Loucy (cell line): ENCODE results near the gene COX6A1.

Experiments
- H2AFZ ChIP-seq: fragments of 200-600 bp; sonication (generic); 2 replicates; pipeline ENCODE4 v1.6.0; 2016; ENCODE audit warnings: antibody characterized with exemption, mild to moderate bottlenecking, low read length, moderate library complexity
- H3F3A ChIP-seq: fragments of 200-600 bp; 2 replicates; pipeline ENCODE4 v1.6.0; 2016; ENCODE audit warnings: antibody characterized with exemption, low read depth, mild to moderate bottlenecking
- H3K27me3 ChIP-seq: fragments of 200-600 bp; sonication (generic); 2 replicates; pipeline ENCODE4 v1.6.1; 2014; ENCODE audit warnings: low read length, mild to moderate bottlenecking; ENCODE audit not compliant: insufficient read depth, poor library complexity, severe bottlenecking
- H3K36me3 ChIP-seq: fragments of 200-600 bp; sonication (generic); 2 replicates; pipeline ENCODE4 v1.6.1; 2016; ENCODE audit warnings: low read length; ENCODE audit not compliant: insufficient read depth
- H3K4me1 ChIP-seq: fragments of 200-600 bp; sonication (generic); 2 replicates; pipeline ENCODE4 v1.5.1; 2014; ENCODE audit warnings: low read length, mild to moderate bottlenecking; ENCODE audit not compliant: insufficient read depth, poor library complexity, severe bottlenecking
- H3K4me2 ChIP-seq: fragments of 200-600 bp; sonication (generic); 2 replicates; pipeline ENCODE4 v1.6.0; 2014; ENCODE audit warnings: antibody characterized with exemption, low read length, low read depth, mild to moderate bottlenecking; ENCODE audit not compliant: poor library complexity, severe bottlenecking
- H3K4me3 ChIP-seq: fragments of 200-600 bp; sonication (generic); 2 replicates; pipeline ENCODE4 v1.5.1; 2014; ENCODE audit warnings: low read length, mild to moderate bottlenecking, mixed read lengths; ENCODE audit not compliant: poor library complexity, severe bottlenecking
- H3K79me2 ChIP-seq: fragments of 200-600 bp; sonication (generic); 2 replicates; pipeline ENCODE4 v1.6.1; 2014; ENCODE audit warnings: low read length; ENCODE audit not compliant: insufficient read depth
- H3K9ac ChIP-seq: fragments of 200-600 bp; sonication (generic); 2 replicates; pipeline ENCODE4 v1.6.0; 2014; ENCODE audit warnings: mild to moderate bottlenecking, low read depth, low read length, moderate library complexity; ENCODE audit not compliant: poor library complexity, severe bottlenecking
- H3K9me2 ChIP-seq: fragments of 200-600 bp; sonication (generic); replicated peaks from 2 replicates; pipeline ENCODE4 v1.6.1; 2016; ENCODE audit warnings: low read depth, low read length, mixed read lengths
- H3K9me3 ChIP-seq: fragments of 200-600 bp; sonication (generic); 2 replicates; pipeline ENCODE4 v1.6.1; 2014; ENCODE audit warnings: mild to moderate bottlenecking, antibody characterized with exemption, low read length, low read depth; ENCODE audit not compliant: insufficient read depth
- H4K20me1 ChIP-seq: fragments of 200-600 bp; sonication (generic); 2 replicates; pipeline ENCODE4 v1.6.0; 2014; ENCODE audit warnings: antibody characterized with exemption, low read length, mild to moderate bottlenecking; ENCODE audit not compliant: insufficient read depth, poor library complexity, severe bottlenecking
- EZH2phosphoT487 ChIP-seq: fragments of 200-600 bp; IDR thresholded peaks from 2 replicates; pipeline ENCODE4 v1.6.1; 2018; ENCODE audit warnings: antibody characterized with exemption, mild to moderate bottlenecking, moderate library complexity, borderline replicate concordance
- TF ChIP-seq, protein P1 (sequence below): fragments of 200-600 bp; sonication (generic); conservative IDR thresholded peaks from 2 replicates; pipeline ENCODE4 v1.5.1; 2014; ENCODE audit warnings: mild to moderate bottlenecking, antibody characterized with exemption, low read length

Gene COX6A1

DNA sequence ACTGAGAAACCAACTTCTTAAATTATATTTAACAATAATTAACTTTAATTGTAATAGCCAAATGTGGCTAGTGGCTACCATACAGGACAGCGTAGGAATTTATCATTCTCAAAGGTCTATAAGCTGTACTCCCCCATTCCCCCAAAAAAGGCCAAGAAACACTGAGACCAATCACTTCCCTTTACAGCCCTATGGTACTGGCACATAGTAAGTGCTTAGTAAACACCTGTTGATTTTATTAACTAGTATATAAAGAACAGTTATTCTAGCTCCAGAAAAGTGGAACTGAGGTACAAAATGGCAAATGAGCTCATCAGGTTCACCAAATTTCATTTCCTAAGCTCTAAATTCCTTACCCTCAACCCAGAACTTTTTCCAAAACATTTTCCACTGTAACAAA, 37.7 kb downstream of the COX6A1 start:
- Histone ChIP-seq H3K9me2 (no peaks in the 10 kb centered on the region), H3K4me2 (no peak overlapping the region), H3K4me3 (no peak overlapping the region), H3K9me3 (no peaks in the 10 kb centered on the region), H3K36me3 (no peaks in the 10 kb centered on the region), H4K20me1 (peaks cover 4% of the 10 kb centered on the region), H3K9ac (peak overlapping the region; percentile 14), H3K79me2 (peaks cover 19% of the 10 kb centered on the region), H2AFZ (peak overlapping the region; percentile 0; the same call in 1 of the 2 replicates), H3F3A (no peaks in the 10 kb centered on the region; the same call in 1 of the 2 replicates), H3K27me3 (no peaks in the 10 kb centered on the region), H3K4me1 (peaks cover 51% of the 10 kb centered on the region)
- no peak for TF ChIP-seq EZH2phosphoT487
- TF ChIP-seq, protein P1, sequence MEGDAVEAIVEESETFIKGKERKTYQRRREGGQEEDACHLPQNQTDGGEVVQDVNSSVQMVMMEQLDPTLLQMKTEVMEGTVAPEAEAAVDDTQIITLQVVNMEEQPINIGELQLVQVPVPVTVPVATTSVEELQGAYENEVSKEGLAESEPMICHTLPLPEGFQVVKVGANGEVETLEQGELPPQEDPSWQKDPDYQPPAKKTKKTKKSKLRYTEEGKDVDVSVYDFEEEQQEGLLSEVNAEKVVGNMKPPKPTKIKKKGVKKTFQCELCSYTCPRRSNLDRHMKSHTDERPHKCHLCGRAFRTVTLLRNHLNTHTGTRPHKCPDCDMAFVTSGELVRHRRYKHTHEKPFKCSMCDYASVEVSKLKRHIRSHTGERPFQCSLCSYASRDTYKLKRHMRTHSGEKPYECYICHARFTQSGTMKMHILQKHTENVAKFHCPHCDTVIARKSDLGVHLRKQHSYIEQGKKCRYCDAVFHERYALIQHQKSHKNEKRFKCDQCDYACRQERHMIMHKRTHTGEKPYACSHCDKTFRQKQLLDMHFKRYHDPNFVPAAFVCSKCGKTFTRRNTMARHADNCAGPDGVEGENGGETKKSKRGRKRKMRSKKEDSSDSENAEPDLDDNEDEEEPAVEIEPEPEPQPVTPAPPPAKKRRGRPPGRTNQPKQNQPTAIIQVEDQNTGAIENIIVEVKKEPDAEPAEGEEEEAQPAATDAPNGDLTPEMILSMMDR, result no peak

GRCh38 chr12:120479458-120479857, 41.5 kb downstream of the COX6A1 start:
- H3K4me1 ChIP-seq, result peaks cover 31% of the 10 kb centered on the region
- H3K4me3 ChIP-seq, result no peak overlapping the region

GRCh38 chr12:120480211-120480610, 42.3 kb downstream of the COX6A1 start:
- no peaks in the 10 kb centered on the region for H3K36me3 ChIP-seq
- no peaks in the 10 kb centered on the region for H4K20me1 ChIP-seq
- H3F3A ChIP-seq, result no peaks in the 10 kb centered on the region
- H3K27me3 ChIP-seq, result no peaks in the 10 kb centered on the region
- H3K4me1 ChIP-seq, result peaks cover 23% of the 10 kb centered on the region
- no peak overlapping the region for H3K9ac ChIP-seq
- no peaks in the 10 kb centered on the region for H3K9me2 ChIP-seq
- H2AFZ ChIP-seq, result no peak overlapping the region
- no peaks in the 10 kb centered on the region for H3K9me3 ChIP-seq
- TF ChIP-seq EZH2phosphoT487, result no peak
- TF ChIP-seq, protein P1, result no peak
- H3K79me2 ChIP-seq, result no peaks in the 10 kb centered on the region
- H3K4me2 ChIP-seq, result peak overlapping the region; percentile 23
- no peak overlapping the region for H3K4me3 ChIP-seq

More at GRCh38 chr12:120479458-120479857, 41.5 kb downstream of the COX6A1 start:
- Histone ChIP-seq H3K79me2 (no peaks in the 10 kb centered on the region), H3K36me3 (no peaks in the 10 kb centered on the region), H3K4me2 (no peak overlapping the region), H3K9me2 (no peaks in the 10 kb centered on the region), H4K20me1 (no peaks in the 10 kb centered on the region), H3K27me3 (no peaks in the 10 kb centered on the region), H3K9me3 (no peaks in the 10 kb centered on the region), H3K9ac (no peak overlapping the region), H3F3A (no peaks in the 10 kb centered on the region; the same call in 1 of the 2 replicates), H2AFZ (no peak overlapping the region)
- no peak for TF ChIP-seq EZH2phosphoT487
- TF ChIP-seq, protein P1, result no peak
